HL-60 (cell line): Measurements from ENCODE around the gene GLIS1.
"Not testable (repeated sequence)": the region's sequence is repeated elsewhere in the genome, so short reads cannot be mapped to it uniquely, and the experiment has no call there.

Experiments
- DNase-seq, 2 experiments: peaks; one replicate each; pipeline ENCODE4 v3.0.0-alpha.2; 2010 to 2020; ENCODE audit warnings: low read depth in 1 of 2, low spot score in 1 of 2
- H3K27ac ChIP-seq: fragments of 250-450 bp; sonication (Bioruptor Pico); replicated peaks from 2 replicates; pipeline ENCODE4 v1.5.1; 2020; ENCODE audit warnings: mild to moderate bottlenecking, moderate library complexity
- H3K27me3 ChIP-seq: fragments of 250-450 bp; sonication (Bioruptor Pico); 2 replicates; pipeline ENCODE4 v1.5.1; 2021; ENCODE audit warnings: mild to moderate bottlenecking, moderate library complexity; ENCODE audit not compliant: insufficient read depth, poor library complexity, severe bottlenecking
- H3K4me3 ChIP-seq: replicated peaks from 2 replicates; pipeline ENCODE4 v1.5.1; 2011; ENCODE audit warnings: mild to moderate bottlenecking, control low read depth, low read length; ENCODE audit not compliant: insufficient read depth
- GABPA ChIP-seq: IDR thresholded peaks from 2 replicates; pipeline ENCODE4 v1.6.1; 2012; ENCODE audit warnings: low read depth
- POLR2AphosphoS5 ChIP-seq: IDR thresholded peaks from 2 replicates; pipeline ENCODE4 v1.6.1; 2012; ENCODE audit warnings: low read depth
- SPI1 ChIP-seq: IDR thresholded peaks from 2 replicates; pipeline ENCODE4 v1.6.1; 2012; ENCODE audit warnings: low read depth, mild to moderate bottlenecking, borderline replicate concordance
- TF ChIP-seq, protein P1 (sequence below): IDR thresholded peaks from one replicate; pipeline ENCODE4 v1.5.1; 2011; ENCODE audit warnings: low read length, control low read depth, inconsistent platforms; ENCODE audit not compliant: insufficient read depth
- TF ChIP-seq, protein P2 (sequence below): IDR thresholded peaks from 2 replicates; pipeline ENCODE4 v1.6.1; 2012; ENCODE audit warnings: low read depth; ENCODE audit not compliant: insufficient replicate concordance

The GLIS1 gene

DNA sequence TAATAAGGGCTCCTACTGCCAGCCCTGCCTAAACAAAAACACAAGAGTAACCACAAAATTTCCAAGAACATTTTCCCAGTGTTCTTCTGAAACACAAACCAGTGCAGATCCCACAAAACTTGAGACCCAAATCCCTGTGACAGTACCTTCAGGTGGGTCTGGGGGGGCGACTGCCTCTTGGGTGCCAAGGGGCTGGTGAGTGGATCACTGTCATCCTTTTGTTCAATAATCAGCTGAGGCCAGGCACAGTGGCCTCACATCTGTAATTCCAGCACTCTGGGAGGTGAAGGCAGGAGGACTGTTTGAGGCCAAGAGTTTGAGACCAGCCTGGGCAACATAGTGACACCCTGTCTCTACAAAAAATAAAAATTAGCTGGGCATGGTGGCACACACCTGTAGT lies 87.6 kb downstream of the GLIS1 start:
- Histone ChIP-seq H3K4me3 (no peak overlapping the region), H3K27me3 (peaks cover 2% of the 10 kb centered on the region), H3K27ac (no peak overlapping the region)
- DNase-seq = no peak
- TF ChIP-seq POLR2AphosphoS5 = no peak
- no peak for TF ChIP-seq SPI1
- TF ChIP-seq GABPA = no peak
- TF ChIP-seq, protein P1, sequence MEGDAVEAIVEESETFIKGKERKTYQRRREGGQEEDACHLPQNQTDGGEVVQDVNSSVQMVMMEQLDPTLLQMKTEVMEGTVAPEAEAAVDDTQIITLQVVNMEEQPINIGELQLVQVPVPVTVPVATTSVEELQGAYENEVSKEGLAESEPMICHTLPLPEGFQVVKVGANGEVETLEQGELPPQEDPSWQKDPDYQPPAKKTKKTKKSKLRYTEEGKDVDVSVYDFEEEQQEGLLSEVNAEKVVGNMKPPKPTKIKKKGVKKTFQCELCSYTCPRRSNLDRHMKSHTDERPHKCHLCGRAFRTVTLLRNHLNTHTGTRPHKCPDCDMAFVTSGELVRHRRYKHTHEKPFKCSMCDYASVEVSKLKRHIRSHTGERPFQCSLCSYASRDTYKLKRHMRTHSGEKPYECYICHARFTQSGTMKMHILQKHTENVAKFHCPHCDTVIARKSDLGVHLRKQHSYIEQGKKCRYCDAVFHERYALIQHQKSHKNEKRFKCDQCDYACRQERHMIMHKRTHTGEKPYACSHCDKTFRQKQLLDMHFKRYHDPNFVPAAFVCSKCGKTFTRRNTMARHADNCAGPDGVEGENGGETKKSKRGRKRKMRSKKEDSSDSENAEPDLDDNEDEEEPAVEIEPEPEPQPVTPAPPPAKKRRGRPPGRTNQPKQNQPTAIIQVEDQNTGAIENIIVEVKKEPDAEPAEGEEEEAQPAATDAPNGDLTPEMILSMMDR = no peak
- TF ChIP-seq, protein P2, sequence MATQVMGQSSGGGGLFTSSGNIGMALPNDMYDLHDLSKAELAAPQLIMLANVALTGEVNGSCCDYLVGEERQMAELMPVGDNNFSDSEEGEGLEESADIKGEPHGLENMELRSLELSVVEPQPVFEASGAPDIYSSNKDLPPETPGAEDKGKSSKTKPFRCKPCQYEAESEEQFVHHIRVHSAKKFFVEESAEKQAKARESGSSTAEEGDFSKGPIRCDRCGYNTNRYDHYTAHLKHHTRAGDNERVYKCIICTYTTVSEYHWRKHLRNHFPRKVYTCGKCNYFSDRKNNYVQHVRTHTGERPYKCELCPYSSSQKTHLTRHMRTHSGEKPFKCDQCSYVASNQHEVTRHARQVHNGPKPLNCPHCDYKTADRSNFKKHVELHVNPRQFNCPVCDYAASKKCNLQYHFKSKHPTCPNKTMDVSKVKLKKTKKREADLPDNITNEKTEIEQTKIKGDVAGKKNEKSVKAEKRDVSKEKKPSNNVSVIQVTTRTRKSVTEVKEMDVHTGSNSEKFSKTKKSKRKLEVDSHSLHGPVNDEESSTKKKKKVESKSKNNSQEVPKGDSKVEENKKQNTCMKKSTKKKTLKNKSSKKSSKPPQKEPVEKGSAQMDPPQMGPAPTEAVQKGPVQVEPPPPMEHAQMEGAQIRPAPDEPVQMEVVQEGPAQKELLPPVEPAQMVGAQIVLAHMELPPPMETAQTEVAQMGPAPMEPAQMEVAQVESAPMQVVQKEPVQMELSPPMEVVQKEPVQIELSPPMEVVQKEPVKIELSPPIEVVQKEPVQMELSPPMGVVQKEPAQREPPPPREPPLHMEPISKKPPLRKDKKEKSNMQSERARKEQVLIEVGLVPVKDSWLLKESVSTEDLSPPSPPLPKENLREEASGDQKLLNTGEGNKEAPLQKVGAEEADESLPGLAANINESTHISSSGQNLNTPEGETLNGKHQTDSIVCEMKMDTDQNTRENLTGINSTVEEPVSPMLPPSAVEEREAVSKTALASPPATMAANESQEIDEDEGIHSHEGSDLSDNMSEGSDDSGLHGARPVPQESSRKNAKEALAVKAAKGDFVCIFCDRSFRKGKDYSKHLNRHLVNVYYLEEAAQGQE = no peak

DNA sequence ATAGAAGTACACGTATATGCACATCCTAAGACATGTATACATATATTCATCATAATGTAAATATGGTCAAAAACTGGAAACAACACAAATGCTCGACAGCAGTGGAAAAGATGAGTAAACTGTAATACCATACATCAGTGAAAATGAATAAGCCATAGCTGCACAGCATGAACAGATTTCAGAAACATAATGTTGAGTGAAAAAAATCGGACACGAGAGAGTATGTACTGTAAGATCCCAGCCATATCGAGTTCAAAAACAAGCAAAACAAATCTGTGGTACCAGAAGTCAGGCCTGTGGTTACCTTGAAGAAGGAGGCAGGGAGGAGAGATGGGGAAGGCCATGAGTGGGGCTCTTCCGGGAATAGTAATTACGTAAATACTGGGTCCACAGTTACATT lies 90.4 kb downstream of the GLIS1 start:
- DNase-seq = no peak
- no peak for TF ChIP-seq POLR2AphosphoS5
- TF ChIP-seq, protein P2 = no peak
- TF ChIP-seq, protein P1 = no peak
- TF ChIP-seq GABPA = no peak
- no peak for TF ChIP-seq SPI1
- Histone ChIP-seq H3K27ac (no peak overlapping the region), H3K4me3 (no peak overlapping the region), H3K27me3 (peaks cover 2% of the 10 kb centered on the region)

DNA sequence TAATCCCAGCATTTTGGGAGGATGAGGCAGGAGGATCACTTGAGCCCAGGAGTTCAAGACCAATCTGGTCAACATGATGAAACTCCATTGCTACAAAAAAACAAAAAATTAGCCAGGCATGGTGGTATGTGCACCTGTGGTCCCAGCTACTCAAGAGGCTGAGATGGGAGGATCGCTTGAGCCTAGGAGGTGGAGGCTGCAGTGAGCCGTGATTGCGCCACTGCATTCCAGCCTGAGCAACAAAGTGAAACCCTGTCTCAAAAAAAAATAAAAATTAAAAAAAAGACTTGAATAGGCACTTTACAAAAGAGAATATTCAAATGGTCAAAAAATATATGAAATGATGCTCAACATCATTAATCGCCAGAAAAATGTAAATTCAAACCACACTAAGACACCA lies 91.0 kb downstream of the GLIS1 start:
- DNase-seq, H3K27ac ChIP-seq, H3K27me3 ChIP-seq, H3K4me3 ChIP-seq: not testable (repeated sequence)

DNA sequence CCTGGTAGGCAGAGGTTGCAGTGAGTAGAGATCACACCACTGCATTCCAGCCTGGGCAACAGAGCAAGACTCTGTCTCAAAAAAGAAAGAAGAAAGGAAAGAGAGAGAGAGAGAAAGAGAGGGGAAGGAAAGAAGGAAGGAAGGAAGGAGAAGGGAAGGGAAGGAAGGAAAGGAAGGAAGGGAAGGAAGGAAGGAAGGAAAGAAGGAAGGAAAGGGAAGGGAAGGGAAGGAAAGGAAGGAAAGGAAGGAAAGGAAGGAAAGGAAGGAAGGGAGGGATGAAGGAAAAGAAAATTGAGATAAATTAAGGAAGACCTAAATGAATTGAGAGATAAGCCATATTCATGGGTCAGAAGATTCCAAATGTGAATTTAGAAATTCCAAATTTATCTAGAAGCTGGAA lies 92.2 kb downstream of the GLIS1 start:
- Histone ChIP-seq H3K4me3 (no peak overlapping the region), H3K27ac (no peak overlapping the region), H3K27me3 (peaks cover 2% of the 10 kb centered on the region)
- TF ChIP-seq SPI1 = no peak
- TF ChIP-seq, protein P2 = no peak
- TF ChIP-seq POLR2AphosphoS5 = no peak
- TF ChIP-seq, protein P1 = no peak
- no peak for TF ChIP-seq GABPA
- no peak for DNase-seq
